Activated CD4-positive, alpha-beta memory T cell treated with anti-CD3 and anti-CD28 coated beads, Interleukin-2, amount 10 ng/mL, durations not matched to agents 7 days and 5 days (primary cell): ENCODE data around the gene CCDC30. TPM values are rescaled to one million over a fixed set of nuclear protein-coding genes. Genes with fewer than 3 reads are reported as not detected.

Source experiments
- CTCF ChIA-PET: fragments of 350-600 bp; sonication (Branson Sonifier 250); formaldehyde crosslinking; loops from one replicate; lab custom pipeline; 2021; ENCODE audit warnings: antibody characterized with exemption, inconsistent platforms; lab: Charles Lee
- POLR2A ChIA-PET: fragments of 350-600 bp; sonication (Branson Sonifier 250); formaldehyde crosslinking; loops from one replicate; lab custom pipeline; 2021; ENCODE audit warnings: antibody characterized with exemption; lab: Charles Lee
- DNase-seq: peaks from one replicate; pipeline ENCODE4 v3.0.0-alpha.2; 2020
- H3K27ac Mint-ChIP-seq: one replicate; pipeline ENCODE4 v1.8.0; 2021; ENCODE audit warnings: mild to moderate bottlenecking, mixed read lengths
- H3K27me3 Mint-ChIP-seq: one replicate; pipeline ENCODE4 v1.8.0; 2021; ENCODE audit warnings: mixed read lengths
- H3K36me3 Mint-ChIP-seq: one replicate; pipeline ENCODE4 v1.8.0; 2021; ENCODE audit warnings: low read depth, mixed read lengths
- H3K4me1 Mint-ChIP-seq: one replicate; pipeline ENCODE4 v1.8.0; 2021; ENCODE audit warnings: mixed read lengths
- H3K4me3 Mint-ChIP-seq: one replicate; pipeline ENCODE4 v1.8.0; 2021; ENCODE audit warnings: mild to moderate bottlenecking, mixed read lengths
- H3K9me3 Mint-ChIP-seq: one replicate; pipeline ENCODE4 v1.8.0; 2021; ENCODE audit warnings: mixed read lengths
- total RNA-seq, 2 experiments: library from RNA; stranded (reverse); gene quantifications; one replicate each; pipeline ENCODE4 v1.2.3, GENCODE V29; 2021

Gene CCDC30
- 1 to 10 TPM; 1.6 to 2.5 TPM for total RNA-seq

GRCh38 chr1:42462828-42463763 lies at the start of gene CCDC30:
Gene CCDC30, plus strand, starts transcription at chr1:42463286. Its CDS starts 17,266 bp downstream, at chr1:42480552.
- no peaks in the 10 kb centered on the region for H3K9me3 Mint-ChIP-seq
- H3K36me3 Mint-ChIP-seq: peaks cover 38% of the 10 kb centered on the region
- peaks cover 43% of the 10 kb centered on the region for H3K4me1 Mint-ChIP-seq
- H3K27me3 Mint-ChIP-seq: no peaks in the 10 kb centered on the region
- CTCF ChIA-PET: interaction anchor here (1.3 kb wide), 1 partner anchor 304 kb away, joined by 4 read pairs; the partner anchor contains the start of genes C1orf50 and P3H1
- peak within 1 kb of the TSS; percentile 61 for H3K27ac Mint-ChIP-seq
- POLR2A ChIA-PET: interaction anchor here (0.6 to 1.7 kb wide), 7 partner anchors 11 to 1216 kb away, joined by 3 to 4 read pairs (median 3); partner anchors contain the start of gene PPIH
- DNase-seq: peak; percentile 97
- peak within 1 kb of the TSS; percentile 73 for H3K4me3 Mint-ChIP-seq

GRCh38 chr1:42414551-42415496 lies 48.3 kb upstream of the CCDC30 start:
- POLR2A ChIA-PET: no interaction called here
- Mint-ChIP-seq H3K4me3 (no peak overlapping the region), H3K36me3 (no peaks in the 10 kb centered on the region)

GRCh38 chr1:42417166-42417565 lies 45.9 kb upstream of the CCDC30 start:
- Mint-ChIP-seq H3K4me1 (no peaks in the 10 kb centered on the region), H3K36me3 (no peaks in the 10 kb centered on the region), H3K27ac (no peak overlapping the region), H3K9me3 (no peaks in the 10 kb centered on the region), H3K27me3 (no peaks in the 10 kb centered on the region), H3K4me3 (no peak overlapping the region)
- DNase-seq: no peak
- ChIA-PET POLR2A (no interaction called here), CTCF (no interaction called here)

More at GRCh38 chr1:42414551-42415496, 48.3 kb upstream of the CCDC30 start:
- CTCF ChIA-PET: no interaction called here
- H3K9me3 Mint-ChIP-seq: no peaks in the 10 kb centered on the region
- no peaks in the 10 kb centered on the region for H3K27me3 Mint-ChIP-seq
- H3K27ac Mint-ChIP-seq: no peak overlapping the region
- no peak for DNase-seq
- H3K4me1 Mint-ChIP-seq: no peaks in the 10 kb centered on the region

GRCh38 chr1:42418516-42418915 lies 44.6 kb upstream of the CCDC30 start:
- CTCF ChIA-PET: no interaction called here

DNA sequence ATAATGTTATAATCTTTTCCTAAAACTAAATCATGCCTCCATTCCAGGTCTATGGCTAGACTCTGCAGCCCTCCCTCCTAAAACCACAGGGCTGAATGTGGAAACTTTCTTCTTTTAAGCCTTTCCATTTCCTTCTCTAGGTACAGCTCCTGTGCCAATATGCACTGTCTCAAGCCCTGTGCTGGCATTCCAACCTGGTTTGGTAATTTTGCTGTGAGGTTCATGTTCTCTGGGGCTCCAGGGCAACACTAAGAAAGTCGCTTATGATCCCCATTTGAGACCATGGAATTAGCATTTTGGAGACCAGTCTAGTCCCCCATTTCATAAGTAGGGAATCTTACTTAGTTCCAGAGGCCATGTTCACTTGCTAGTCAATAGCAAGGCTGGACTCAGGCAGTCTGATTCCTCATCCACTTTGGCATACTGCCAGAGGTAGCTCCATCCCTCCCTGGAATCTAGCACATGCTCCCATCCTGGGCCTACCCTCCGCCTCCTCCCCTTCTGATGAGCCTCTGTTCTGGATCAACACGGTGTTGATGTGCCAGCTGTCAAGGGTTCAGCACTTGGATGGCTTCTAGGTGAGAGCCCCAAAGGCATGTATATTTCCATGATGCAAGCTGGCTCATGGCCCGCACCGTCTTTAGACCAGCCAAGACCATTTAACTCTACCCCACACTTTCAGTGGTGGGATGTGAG lies 43.8 kb upstream of the CCDC30 start:
- ChIA-PET CTCF (no interaction called here), POLR2A (no interaction called here)
- no peak for DNase-seq
- H3K36me3 Mint-ChIP-seq: no peaks in the 10 kb centered on the region
- H3K27me3 Mint-ChIP-seq: no peaks in the 10 kb centered on the region
- no peak overlapping the region for H3K27ac Mint-ChIP-seq
- no peaks in the 10 kb centered on the region for H3K4me1 Mint-ChIP-seq
- no peak overlapping the region for H3K4me3 Mint-ChIP-seq
- no peaks in the 10 kb centered on the region for H3K9me3 Mint-ChIP-seq

More at GRCh38 chr1:42418516-42418915, 44.6 kb upstream of the CCDC30 start:
- Mint-ChIP-seq H3K36me3 (no peaks in the 10 kb centered on the region), H3K27ac (no peak overlapping the region), H3K4me3 (no peak overlapping the region), H3K27me3 (no peaks in the 10 kb centered on the region), H3K9me3 (no peaks in the 10 kb centered on the region), H3K4me1 (no peaks in the 10 kb centered on the region)
- DNase-seq: no peak
- POLR2A ChIA-PET: no interaction called here

- H3K27me3 Mint-ChIP-seq: no peaks in the 10 kb centered on the region
- no peak overlapping the region for H3K4me3 Mint-ChIP-seq
- no peaks in the 10 kb centered on the region for H3K9me3 Mint-ChIP-seq
- ChIA-PET POLR2A (no interaction called here), CTCF (no interaction called here)
- H3K27ac Mint-ChIP-seq: no peak overlapping the region
- H3K4me1 Mint-ChIP-seq: no peaks in the 10 kb centered on the region
- H3K36me3 Mint-ChIP-seq: no peaks in the 10 kb centered on the region
- DNase-seq: no peak
These were observed 43.0 kb upstream of the CCDC30 start for GRCh38 chr1:42420121-42420520.

GRCh38 chr1:42420911-42421585 lies 42.0 kb upstream of the CCDC30 start:
- ChIA-PET POLR2A (no interaction called here), CTCF (no interaction called here)

GRCh38 chr1:42422737-42423136 lies 40.3 kb upstream of the CCDC30 start:
- H3K36me3 Mint-ChIP-seq: no peaks in the 10 kb centered on the region
- no peaks in the 10 kb centered on the region for H3K4me1 Mint-ChIP-seq
- no peak overlapping the region for H3K4me3 Mint-ChIP-seq
- no peak for DNase-seq
- H3K9me3 Mint-ChIP-seq: no peaks in the 10 kb centered on the region
- no peak overlapping the region for H3K27ac Mint-ChIP-seq
- CTCF ChIA-PET: no interaction called here
- POLR2A ChIA-PET: no interaction called here
- H3K27me3 Mint-ChIP-seq: no peaks in the 10 kb centered on the region

More at GRCh38 chr1:42420911-42421585, 42.0 kb upstream of the CCDC30 start:
- DNase-seq: no peak
- Mint-ChIP-seq H3K27me3 (no peaks in the 10 kb centered on the region), H3K9me3 (no peaks in the 10 kb centered on the region), H3K36me3 (no peaks in the 10 kb centered on the region), H3K4me1 (no peaks in the 10 kb centered on the region), H3K4me3 (no peak overlapping the region), H3K27ac (no peak overlapping the region)

DNA sequence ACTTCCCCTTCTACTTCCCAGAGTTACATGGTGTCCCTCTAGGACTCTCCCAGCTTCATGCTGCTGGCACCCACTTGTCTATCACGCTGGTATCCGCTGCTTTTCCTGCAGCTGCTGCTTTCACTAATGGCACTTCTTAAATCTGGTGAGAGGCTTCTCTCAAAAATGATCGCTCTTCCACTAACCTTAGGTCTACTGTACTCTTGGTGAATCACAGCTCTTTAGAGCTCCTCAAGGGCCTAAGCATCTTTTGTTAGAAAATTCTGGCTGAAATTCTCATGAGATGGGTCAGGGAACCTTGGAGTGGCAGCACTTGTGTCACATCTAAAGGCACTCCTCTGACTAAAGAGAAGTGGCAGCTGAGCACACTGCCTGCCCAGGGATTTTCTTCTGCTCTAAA lies 39.4 kb upstream of the CCDC30 start:
- Mint-ChIP-seq H3K27me3 (no peaks in the 10 kb centered on the region), H3K4me3 (no peak overlapping the region), H3K4me1 (no peaks in the 10 kb centered on the region), H3K36me3 (no peaks in the 10 kb centered on the region), H3K27ac (no peak overlapping the region), H3K9me3 (no peaks in the 10 kb centered on the region)
- ChIA-PET POLR2A (no interaction called here), CTCF (no interaction called here)
- DNase-seq: no peak

- POLR2A ChIA-PET: no interaction called here
- Mint-ChIP-seq H3K27ac (no peak overlapping the region), H3K4me1 (no peaks in the 10 kb centered on the region), H3K9me3 (no peaks in the 10 kb centered on the region), H3K4me3 (no peak overlapping the region), H3K36me3 (no peaks in the 10 kb centered on the region), H3K27me3 (no peaks in the 10 kb centered on the region)
- CTCF ChIA-PET: no interaction called here
- no peak for DNase-seq
These were observed 38.9 kb upstream of the CCDC30 start for GRCh38 chr1:42424201-42424600.

GRCh38 chr1:42427240-42427639 lies 35.8 kb upstream of the CCDC30 start:
- ChIA-PET POLR2A (no interaction called here), CTCF (no interaction called here)
- no peaks in the 10 kb centered on the region for H3K9me3 Mint-ChIP-seq
- H3K4me3 Mint-ChIP-seq: no peak overlapping the region
- H3K27me3 Mint-ChIP-seq: no peaks in the 10 kb centered on the region
- DNase-seq: no peak
- no peak overlapping the region for H3K27ac Mint-ChIP-seq
- no peaks in the 10 kb centered on the region for H3K4me1 Mint-ChIP-seq
- no peaks in the 10 kb centered on the region for H3K36me3 Mint-ChIP-seq

DNA sequence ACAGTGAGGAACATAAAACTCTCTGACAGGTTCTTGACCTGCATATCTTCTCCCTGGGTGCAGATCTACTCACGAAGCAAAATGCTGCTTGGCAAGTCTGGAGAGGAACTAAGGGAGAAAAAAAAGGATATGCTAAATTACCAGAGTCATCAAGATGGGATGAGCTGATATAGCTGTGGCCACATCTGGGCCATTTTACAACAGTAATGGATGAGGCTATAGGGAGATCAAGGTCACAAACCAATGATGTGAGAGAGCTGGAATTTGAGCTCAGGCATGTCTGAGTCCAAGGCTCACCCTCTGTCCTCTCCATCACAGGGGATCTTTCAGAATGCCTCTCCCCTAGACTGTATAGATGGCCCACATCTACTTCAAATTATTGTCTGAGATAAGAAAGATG lies 33.5 kb upstream of the CCDC30 start:
- no peaks in the 10 kb centered on the region for H3K9me3 Mint-ChIP-seq
- ChIA-PET POLR2A (no interaction called here), CTCF (no interaction called here)
- no peak for DNase-seq
- no peaks in the 10 kb centered on the region for H3K36me3 Mint-ChIP-seq
- no peak overlapping the region for H3K4me3 Mint-ChIP-seq
- H3K4me1 Mint-ChIP-seq: no peaks in the 10 kb centered on the region
- no peak overlapping the region for H3K27ac Mint-ChIP-seq
- H3K27me3 Mint-ChIP-seq: no peaks in the 10 kb centered on the region
